GM10847 (cell line): ENCODE results near the gene PMP22.

Source experiments
- POLR2A ChIP-seq: IDR thresholded peaks from 2 replicates; pipeline ENCODE4 v1.6.1; 2011; ENCODE audit not compliant: insufficient read length; ENCODE audit errors: extremely low read depth

PMP22 gene

GRCh38 chr17:15213381-15214087 lies 51.6 kb downstream of the PMP22 start:
- TF ChIP-seq POLR2A: no peak

GRCh38 chr17:15210247-15210646 lies 54.9 kb downstream of the PMP22 start:
- no peak for TF ChIP-seq POLR2A

GRCh38 chr17:15197229-15197628 lies 67.9 kb downstream of the PMP22 start:
- TF ChIP-seq POLR2A: no peak

GRCh38 chr17:15194859-15195277 lies 70.3 kb downstream of the PMP22 start:
- TF ChIP-seq POLR2A: no peak

GRCh38 chr17:15185625-15185991 lies 79.5 kb downstream of the PMP22 start:
- no peak for TF ChIP-seq POLR2A

GRCh38 chr17:15184872-15185624 lies 80.1 kb downstream of the PMP22 start:
- TF ChIP-seq POLR2A: no peak

GRCh38 chr17:15181816-15182215 lies 83.3 kb downstream of the PMP22 start:
- TF ChIP-seq POLR2A: no peak

DNA sequence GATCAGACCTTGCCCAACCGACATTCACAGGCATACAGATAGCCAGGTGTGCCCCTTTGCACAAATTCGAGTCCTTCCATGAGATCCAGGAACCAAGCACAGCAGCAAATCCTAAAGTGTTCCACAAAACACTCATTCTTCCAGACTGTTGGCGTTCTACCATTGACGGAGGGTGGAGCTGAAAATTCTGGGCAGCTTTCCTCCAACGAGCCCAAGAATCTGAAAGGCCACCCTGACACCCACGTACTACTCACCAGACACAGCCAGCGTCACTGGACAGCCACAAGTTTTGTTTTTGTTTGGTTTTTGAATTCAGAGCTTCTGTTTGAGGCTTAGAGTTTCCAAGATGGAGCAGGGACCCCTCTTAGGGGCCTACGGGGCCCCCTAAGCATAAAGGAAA lies 83.8 kb downstream of the PMP22 start:
- no peak for TF ChIP-seq POLR2A

- no peak for TF ChIP-seq POLR2A
These were observed 85.0 kb downstream of the PMP22 start for GRCh38 chr17:15180121-15180561.
